Stimulated activated CD8-positive, alpha-beta memory T cell treated with anti-CD3 and anti-CD28 coated beads, Interleukin-4, amount 100 ng/mL, for 48 hours (primary cell): ENCODE results near the gene NTN1.

Experiments
- DNase-seq: peaks from one replicate; pipeline ENCODE4 v3.0.0-alpha.2; 2020

Gene NTN1

DNA sequence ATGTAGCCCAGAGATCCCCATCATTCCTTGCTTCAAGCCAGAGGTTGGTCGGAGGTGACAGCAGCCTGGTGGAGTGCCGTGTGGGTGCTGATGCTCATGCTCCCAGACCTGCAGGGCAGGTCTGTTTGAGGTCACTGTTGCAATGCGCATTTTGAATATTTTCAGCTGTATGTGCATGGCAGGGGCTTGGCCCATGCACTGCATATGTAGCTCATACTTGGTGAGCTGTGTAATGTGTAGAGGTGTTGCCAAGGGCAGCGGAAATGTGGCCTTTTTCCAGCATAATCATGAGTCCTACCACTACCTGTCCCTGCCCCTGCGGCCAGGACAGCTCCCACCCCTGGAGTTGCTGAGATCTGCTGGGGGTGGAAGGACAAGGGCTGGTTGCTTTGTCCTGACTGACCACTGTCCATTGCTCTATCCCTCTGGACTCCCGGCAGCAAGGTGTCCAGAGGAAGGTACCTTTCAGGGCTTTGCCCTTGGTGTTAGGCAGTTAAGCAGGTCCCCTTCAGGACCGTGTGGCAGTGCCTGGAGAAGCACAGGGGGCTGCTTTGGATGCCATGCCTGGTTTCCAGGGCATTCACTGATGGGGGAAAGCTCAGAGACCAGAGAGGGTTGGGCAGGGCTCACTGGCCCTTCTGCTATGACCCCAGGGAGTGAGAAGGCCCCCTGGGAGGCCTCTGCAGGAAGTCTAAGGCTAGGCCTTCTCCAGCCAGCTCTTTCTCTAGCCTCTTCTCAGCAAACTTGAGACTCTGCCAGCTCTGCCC is 215.2 kb downstream of the NTN1 start:
- no peak for DNase-seq

DNA sequence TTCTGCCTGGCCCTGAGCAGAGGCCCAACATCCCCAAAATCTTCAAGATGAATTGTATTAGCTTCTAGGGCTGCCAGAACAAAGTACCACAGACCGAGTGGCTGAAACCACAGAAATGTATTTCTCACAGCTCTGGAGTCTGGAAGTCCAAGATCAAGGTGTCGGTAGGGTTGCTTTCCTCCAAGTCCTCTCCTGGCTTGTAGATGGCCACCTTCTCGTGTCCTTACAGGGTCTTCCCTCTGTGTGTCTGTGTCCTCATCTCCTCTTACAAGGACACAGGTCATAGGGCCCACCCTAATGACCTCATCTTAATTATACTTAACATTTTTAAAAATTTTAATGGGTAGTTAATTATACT is 215.7 kb downstream of the NTN1 start:
- no peak for DNase-seq

DNA sequence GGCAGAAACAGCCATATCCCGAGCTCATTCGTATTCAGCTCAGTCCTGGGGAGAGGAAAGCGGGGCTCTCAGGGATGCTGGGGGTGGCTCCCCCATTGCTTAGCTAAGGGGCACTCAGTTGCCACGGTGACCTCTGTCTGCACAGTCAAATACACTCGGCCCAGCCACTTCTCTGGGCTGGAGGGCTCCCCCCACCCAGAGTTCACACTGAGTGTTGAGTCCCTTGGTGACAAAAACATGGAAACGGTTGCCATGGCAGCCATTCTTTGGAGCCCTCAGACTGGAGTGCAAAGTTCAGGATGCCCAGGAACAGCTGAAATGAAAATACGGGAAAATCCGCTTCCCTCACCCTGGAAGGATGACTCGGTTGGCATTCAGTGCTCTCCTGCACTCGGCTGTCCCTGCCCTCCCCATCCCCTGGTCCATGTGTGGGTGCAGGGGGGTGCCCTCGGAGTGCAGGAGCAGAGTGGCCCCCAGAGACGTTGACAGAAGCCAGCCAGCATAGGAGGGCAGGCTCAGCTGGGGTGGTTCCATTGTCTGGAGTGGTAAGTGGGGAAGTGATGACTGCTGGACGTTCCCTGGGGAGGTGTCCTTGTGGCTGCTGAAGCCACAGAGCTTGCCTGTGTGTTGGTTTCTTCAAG is 216.5 kb downstream of the NTN1 start:
- no peak for DNase-seq

DNA sequence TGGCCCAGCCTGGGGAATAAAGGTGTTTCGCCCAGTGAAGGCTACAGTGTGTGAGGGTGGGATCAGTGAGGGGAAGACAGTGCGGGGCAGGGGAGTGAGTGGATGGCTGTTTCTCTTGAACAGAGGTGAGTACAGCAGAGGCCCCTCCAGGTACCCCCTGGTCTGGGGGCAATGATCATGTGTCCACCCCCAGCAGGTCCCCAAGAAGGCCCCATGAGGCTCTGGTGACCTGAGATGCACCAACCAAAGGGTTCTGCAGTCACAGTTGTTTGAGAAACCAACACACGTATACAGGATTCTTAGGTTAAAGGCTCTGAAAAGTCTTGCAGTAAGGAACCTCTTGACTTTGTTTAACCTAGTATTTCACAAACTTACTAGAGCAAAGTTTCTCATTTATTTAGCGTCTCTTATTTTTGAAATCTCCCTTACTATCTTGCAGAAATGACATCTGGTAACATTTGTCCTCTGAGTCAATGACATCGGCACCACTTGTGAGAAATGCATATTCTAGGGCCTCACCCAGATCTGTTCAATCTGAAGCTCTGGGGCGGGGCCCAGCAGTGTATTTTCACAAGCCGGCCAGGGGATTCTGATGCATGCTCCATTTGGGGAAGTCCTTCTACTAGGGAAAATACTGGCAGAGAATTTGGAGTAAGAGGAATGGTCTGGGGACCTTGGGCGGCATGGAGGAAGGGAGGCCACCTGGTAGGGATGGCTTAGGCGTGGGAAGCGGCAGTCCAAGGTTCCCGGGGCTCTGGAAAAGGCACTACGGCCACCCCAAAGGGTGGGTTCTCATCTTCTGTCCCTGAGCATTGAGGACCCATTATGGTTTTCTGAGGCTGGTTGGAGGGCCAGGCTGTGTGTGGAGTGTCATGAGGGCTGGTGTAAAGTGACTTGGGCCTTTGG is 217.3 kb downstream of the NTN1 start:
- DNase-seq: no peak

DNA sequence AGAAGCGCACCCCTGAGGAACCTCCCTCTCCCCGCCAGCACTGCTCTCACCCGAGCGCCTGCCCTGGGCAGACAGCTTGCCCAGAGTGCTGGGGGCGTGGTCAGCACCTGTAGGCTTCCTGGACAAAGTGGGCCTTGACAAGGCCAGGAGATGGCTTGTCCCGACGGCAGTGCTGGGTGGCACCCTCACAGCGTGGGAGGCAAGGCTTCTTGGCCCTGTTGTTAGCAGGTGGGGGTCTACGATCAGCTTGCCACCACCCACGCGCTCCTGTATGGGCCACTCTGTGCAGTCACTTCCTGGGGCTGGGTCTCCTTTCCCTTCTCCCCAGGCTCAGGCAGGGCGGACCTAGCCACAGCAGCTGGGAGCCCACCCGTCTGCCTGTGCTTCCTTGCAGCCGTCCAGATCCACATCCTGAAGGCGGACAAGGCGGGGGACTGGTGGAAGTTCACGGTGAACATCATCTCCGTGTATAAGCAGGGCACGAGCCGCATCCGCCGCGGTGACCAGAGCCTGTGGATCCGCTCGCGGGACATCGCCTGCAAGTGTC is 218.0 kb downstream of the NTN1 start:
- peak; percentile 44 for DNase-seq

DNA sequence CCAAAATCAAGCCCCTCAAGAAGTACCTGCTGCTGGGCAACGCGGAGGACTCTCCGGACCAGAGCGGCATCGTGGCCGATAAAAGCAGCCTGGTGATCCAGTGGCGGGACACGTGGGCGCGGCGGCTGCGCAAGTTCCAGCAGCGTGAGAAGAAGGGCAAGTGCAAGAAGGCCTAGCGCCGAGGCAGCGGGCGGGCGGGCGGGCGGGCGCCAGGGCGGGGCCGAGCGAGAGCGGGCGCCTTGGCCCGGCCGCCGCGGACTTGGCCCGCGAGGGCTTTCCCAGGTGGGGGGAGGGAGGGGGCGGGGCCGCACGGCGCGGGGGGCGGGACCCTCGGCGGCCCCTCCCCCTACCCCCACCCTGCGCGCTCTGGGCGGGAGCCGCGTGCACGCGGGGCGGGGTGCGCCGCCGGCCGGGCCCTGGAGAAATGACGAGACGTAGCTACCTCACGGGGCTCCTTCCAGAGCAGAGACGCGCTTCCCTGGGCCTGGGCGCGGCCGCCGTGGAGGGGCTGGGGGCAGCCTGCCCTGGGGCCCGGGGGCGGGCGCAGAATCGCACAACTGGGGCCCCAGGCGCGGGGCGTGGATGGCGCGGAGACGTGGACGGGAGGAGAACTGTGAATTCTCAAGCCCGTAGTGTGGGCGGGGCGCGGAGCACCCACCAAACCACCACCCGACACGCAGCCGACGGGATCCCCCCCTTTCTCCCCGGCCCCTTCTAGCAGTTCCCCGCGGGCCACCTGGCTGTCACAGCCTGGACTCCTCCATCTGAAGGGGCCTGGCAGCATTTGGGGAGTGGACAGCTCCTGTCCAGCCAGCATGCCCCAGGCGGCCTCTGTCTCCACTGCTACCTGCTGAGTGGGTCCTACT is 218.7 kb downstream of the NTN1 start:
- DNase-seq: peak; percentile 74

DNA sequence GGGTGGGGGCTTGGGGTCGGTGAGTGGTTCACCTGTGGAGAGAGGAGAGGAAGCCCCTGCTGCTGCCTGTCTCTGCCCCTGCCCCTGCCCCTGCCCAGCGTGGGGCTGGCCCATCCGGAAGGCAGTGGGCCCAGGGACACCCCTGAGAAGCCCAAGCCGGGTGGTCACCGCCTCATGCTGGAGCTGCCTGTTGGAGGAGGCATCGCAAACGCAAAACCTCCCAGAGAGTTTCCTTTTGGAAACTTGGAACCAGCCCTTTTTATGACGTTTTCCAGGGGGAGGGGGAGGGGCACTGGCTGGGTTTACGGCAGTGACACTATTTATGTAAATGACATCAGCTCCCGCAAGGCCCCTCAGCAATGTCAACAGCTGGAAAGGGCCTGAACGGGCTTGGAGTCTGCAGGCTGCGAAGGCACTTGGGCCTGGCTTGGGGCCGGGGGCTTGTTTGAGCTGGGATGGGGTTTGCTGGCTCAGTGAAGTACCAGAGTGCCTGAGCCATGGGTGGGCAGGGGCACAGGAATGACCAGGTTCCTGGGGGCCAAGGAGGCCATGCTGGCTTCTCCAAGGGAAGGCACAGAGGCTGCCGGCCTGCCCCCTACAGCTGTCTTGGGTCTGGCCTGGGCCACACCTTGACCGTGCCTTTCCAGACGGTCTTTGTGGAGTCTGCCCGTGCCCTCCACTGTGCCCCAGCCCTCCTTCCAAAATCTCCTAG is 219.5 kb downstream of the NTN1 start:
- no peak for DNase-seq

DNA sequence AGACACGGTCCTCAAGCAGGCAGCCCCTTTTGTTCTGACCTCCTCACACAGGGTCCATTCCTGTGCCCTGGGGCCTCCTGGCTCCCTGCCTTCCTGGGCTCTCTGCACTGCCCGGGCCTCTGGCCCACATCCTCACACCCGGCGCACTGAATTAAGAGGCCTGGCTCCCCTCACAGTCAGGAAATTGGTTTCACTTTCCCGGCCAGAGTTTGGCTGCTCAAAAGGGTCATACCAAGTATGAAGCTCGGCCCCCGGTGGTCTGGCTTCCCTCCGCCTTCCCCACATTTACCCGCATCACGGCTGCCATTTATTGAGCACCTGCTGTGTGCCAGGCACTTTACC is 220.0 kb downstream of the NTN1 start:
- no peak for DNase-seq

DNA sequence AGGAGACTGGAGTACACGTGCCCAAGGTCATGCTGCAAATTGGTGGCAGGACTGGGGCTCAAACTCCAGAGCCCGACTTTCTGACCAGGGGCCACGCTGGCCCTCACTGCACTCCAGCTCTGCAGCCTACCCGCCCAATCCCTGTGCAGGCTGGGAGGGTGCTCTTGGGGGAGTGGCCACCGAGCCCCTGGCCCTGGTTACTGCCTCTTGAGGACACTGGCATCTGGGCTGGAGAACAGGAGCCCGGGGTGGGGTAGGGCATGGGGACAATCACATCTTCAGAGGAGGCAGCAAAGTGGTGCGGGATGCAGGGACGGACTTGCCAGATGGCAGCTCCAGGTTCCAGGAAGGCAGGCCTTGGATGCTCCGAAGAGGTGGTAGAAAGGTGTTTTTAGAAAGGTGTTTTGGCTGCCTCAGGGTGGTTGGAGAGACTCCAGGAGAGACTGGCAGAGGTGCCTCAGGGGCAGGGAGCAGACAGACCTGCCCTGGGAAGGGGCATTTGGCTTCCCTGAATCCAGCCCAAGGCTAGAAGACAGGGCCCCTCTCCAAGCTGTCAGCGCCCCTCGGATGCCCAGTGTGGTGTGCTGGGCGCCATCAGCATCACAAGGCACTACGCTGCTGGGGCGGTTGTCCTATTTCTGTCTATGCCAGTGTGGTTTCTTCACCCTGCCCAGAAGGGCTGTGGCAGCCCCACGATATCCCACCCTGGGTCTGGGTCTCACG is 220.6 kb downstream of the NTN1 start:
- no peak for DNase-seq

DNA sequence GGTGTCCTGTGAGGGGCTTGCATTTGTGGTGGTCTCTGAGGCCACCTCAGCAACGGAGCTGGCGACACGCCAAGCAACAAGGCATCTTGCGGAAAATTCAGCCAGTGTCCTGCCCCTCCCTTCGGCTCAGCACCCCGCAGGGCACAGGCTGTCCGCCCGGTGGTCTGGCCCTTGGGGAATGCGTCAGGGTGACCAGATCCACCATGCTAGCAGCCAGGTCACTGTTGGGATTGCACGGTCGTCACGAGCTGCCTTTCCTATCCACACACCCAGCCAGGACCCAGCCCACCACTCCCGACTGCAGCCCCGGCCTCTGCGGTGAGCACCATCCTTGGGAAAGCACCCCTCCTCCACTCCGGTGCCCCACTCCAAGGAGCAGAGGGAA is 221.2 kb downstream of the NTN1 start:
- no peak for DNase-seq

DNA sequence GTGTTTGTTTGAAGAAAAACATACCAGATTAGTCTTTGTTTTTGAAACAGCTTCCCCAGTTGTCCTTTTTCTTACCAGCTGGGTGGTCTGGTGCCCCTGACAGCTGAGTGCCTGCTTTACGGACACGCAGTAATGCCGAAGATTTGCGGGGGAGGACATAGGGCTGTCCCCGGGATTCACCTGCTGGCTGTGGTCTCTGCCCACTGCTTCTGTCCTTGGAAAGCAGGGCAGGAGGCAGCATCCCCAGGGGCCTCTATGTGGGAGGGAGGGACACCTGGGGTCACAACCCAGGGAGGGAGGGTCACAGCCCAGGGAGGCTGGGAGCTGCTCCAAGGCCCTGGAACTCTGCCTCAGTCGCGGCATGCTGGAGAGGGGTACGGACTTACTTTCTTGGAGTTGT is 221.7 kb downstream of the NTN1 start:
- DNase-seq: no peak

DNA sequence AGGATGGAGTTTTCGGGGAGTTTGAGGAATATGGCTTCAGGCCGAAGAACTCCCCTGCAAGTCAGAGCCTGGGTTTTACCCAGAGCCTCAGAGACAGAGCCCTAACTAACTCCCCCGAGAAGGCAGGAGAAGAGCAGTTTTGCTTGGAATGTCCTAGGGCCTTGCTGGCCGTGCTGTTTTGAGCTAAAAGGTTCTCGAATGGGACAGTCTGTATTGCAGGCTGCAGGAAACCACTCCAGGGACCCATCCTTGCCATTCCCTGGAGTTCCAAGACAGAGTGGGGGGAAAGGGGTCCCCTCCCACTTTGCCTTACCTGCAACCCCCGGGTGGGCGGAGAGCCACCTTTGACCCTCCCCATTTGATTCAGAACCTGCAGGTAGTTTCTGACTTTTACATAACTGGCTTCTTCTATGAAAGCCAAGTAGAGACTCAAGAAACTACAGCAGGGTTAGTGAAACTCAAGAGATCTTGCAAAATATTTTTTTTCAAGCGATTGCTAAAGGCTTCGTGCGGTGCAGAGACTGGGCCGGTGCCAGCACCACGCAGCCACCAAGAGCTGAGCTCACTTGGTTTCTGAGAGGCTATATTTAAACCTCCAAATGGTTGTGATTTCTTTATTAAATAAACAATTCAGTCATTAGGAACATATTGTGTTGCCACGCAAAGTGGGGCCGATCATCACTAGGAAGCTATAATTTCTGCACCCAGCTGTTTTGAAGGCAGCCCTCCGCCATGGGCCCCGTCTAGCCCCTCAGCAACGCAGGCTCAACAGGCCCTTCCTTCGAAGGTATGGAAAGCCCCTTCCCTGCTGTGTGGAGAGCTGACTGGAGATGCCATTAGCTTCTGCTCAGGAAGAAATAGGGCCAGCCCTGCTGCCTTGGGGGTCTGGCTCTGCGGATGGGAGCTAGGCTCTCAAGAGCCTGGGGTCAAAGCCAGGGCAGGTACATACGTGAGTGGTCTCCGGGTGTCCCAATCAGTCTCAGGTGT is 223.0 kb downstream of the NTN1 start:
- DNase-seq: no peak

DNA sequence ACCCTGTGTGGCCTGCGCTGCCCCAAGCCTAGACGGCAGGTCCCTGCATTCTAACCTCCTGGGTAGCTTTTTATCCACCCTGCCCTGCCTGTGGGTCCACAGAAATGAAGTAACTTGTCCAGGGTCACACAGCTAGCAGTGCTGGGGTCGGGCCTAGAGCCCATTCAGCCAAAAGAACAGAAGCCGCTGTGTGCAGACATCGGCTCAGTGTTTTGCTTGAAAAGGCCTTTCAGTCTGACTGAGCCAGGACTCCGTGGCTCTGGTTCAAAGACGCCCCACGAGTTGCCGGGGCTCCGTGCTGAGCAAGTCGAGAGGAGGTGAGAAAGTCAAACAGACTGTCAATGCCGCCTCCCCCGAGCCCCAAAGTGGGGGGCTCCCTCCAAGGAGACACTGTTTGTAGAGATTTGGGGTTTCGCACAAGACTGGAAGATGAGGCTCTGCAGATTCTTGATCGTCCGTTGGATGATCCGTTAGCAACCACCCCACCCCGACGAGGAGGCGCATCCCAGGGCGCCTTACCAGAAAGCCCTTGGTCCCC is 226.2 kb downstream of the NTN1 start:
- no peak for DNase-seq

DNA sequence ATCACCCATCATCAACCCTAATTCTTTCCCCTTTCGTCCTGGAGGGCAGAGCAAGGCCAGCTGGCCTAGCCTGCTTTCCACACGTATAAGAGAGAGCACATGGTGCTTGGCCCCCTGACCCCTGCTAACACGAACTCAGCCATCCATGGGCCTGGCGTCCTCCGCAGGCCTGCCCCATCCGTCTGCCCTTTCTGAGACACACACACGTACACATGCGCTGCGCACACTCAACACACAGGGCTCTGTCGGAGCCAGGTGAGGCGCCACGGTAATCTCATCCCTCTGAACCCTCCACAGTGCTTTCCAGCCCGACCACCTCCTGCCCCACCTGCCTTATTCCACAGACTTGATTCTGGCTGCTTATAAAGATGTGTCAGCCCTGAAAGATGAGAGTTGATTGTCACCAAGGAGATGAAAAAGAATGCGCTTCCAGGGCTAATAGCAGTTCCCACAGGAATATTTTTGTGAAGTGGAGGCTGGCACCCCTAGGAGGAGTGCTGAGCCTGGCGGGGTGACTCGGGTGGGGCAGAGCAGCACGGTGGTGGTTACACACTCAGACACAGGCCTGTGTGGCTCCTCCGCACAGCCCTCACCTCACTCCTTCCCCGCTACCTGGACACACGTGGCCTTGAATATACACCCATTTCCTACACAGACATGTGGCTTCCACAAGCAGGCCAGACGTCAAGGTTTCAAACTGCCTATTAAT is 228.1 kb downstream of the NTN1 start:
- DNase-seq: no peak

DNA sequence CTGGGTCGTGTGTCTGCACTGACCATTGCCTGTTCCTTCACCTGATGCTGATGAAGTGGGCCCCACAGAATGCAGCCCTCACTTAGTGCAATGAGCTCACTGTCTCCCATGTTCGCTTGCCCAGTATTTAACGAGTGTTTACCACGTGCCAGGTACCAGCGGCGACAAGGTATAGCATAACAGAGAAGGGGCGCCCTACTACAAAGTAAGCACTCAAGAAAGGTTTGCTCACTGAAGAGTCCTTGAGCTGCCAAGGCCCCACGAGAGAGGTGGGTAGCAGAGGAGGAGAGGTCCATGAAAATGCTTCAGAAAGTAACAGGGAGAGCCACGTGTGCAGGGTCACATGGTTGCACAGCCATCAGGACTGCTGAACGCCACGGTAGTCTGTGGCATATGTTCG is 230.0 kb downstream of the NTN1 start:
- no peak for DNase-seq

DNA sequence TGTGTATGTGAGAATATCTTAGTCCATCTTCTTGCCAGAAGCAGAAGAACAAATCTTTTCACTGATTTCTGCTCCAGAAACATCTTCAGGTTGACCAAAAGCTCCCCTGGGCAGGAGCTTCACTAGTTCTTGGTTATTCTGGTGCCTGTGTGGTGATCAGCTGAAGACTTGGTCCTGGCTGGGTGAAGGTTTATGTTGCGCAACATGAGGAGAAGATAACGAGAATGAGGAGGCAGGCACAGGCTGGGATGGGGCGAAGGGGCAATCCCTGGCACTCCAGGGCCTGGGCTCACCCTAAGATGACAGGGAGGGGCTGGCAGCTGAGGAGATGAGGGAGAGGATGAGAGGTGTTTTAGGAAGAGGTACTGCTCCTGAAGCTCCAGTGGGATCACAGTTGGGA is 232.0 kb downstream of the NTN1 start:
- no peak for DNase-seq

DNA sequence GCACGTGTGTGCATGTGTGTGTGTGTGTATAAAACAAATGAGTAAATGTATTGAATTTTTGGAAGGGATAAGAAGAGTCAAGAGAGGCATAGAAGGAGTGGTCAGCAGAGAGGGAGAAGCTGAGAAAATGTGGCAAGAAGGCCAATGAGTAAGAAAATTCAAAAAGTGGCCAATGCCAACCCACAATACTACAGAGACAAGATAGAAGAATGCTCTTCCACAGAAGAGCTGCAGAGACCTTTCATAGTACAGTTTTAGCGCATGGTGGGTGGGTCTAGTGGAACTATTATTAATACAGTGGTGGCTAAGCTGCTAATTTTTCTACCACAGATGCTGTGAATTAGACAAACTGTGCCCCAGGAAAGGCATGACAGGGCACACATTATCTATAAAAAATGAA is 233.5 kb downstream of the NTN1 start:
- no peak for DNase-seq

DNA sequence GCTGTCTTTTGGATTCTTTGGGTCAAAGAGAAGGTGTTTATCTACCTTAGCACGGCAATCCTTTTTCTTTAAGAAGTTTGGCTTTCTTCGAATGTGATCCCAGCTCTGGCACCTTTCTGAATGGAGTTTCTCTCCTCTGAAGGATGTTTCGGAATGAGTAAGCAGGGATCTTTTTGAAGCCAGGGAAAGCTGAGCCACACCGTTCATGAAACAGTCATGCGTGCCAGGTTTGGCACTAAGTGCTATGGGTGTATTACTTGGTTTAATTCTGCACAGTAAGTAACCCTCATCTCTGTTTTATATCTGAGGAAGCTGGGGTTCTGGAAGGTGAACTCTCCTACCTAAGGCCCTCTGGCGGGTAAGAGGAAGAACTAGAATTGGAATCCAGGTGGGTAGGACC is 234.5 kb downstream of the NTN1 start:
- no peak for DNase-seq

DNA sequence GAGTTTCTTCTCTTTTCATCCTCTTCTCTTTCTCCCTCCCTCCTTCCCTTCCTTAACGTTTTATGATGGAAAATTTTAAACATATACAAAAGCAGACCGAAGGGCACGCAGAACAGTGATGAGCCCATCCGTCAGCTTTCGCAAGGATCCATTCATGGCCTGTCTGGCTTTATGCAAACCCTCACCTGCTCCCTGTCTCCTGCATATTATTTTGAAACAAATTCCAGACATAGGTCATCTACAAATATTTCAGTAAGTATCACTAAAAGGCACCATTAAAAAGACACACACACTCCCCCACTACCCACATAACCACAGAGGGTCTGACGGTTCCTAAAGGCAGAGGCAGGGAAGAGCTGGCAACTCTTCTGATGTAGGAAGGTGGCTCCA is 235.0 kb downstream of the NTN1 start:
- no peak for DNase-seq
